Activated T-cell treated with anti-CD3 and anti-CD28 coated beads, Interleukin-2, amount 50 U/mL, for 1 hour (primary cell): Measurements from ENCODE around the gene PAN2.
"Not testable (repeated sequence)": the region's sequence is repeated elsewhere in the genome, so short reads cannot be mapped to it uniquely, and the experiment has no call there.

ENCODE experiments used
- DNase-seq: peaks from one replicate; pipeline ENCODE4 v3.0.0-alpha.2; 2020

The PAN2 gene

DNA sequence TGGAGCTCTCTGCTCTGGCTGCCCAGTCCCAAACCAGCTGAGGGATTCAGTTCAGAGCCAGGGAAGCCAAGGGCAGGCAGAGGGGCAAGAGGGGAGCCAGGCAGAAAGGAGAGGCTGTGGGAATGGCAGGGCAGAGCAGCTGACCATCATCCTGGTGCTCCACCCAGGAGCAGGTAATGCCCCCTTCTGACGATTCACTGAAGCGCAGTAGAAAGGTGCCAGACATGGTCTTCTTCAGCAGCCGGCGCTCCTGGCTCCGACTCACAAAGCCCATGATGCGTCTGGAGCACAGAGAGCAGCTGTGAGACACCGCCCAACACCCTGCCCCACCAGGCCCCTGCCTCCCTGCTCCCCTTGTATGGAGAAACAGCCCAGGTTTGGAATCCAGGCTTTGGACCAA, 12.9 kb upstream of the PAN2 start:
- DNase-seq: no peak

- DNase-seq: not testable (repeated sequence)
Measured at GRCh38 chr12:56342290-56342689, 8.5 kb upstream of the PAN2 start.

DNA sequence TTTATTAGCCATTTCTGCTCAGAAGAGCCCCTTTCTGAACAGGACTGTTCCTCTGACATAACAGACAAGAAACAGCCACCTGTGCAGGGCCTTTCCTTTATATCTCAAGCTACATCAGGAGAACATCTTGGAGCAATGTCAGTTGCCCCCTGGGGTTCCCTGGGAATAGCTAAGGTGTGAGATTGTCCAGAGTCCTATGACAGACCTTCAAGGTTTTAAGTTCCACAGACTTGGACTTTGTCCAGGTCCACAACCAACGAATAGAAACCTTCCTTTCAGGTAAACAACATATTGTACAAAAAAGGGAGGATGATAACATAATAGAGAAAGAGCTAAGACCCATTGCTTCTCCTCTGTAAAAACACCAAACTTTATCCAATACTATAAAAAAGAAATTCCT, 7.8 kb upstream of the PAN2 start:
- DNase-seq: no peak

- no peak for DNase-seq
Measured at GRCh38 chr12:56339158-56339422, 5.3 kb upstream of the PAN2 start.

DNA sequence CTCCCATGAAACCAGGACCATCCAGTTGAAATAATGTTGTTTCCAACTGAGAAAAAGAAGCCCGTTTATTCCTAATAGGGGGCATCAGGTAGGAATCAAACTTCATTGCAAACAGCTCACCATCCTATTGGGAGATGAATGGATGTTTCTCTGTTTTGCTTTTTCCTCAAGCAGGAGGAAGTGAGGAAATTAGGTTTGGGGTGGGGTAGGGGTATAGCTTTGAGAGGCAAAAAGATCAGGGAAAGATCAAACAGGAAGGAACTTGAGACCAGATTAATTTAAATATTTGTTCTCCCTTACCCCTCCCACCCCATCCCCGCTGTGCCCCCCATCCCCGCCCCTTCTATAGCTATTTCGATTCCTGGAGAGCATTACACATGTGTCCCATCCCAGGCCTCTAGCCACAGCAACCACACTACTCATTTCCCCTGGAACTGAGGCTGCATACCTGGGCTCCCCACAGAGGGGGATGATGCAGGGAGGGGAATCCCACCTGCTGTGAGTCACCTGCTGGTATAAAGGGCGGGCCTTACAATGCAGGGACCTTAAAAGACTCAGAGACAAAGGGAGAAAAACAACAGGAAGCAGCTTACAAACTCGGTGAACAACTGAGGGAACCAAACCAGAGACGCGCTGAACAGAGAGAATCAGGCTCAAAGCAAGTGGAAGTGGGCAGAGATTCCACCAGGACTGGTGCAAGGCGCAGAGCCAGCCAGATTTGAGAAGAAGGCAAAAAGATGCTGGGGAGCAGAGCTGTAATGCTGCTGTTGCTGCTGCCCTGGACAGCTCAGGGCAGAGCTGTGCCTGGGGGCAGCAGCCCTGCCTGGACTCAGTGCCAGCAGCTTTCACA, 4.7 kb upstream of the PAN2 start, which contains the start of gene IL23A:
Gene IL23A, plus strand, starts transcription at position 577 of the 850 bp plus-strand sequence. Its CDS starts 161 bp downstream, at position 738.
- DNase-seq: peak; percentile 80

GRCh38 chr12:56337753-56338251, 4.0 kb upstream of the PAN2 start:
- DNase-seq: no peak

DNA sequence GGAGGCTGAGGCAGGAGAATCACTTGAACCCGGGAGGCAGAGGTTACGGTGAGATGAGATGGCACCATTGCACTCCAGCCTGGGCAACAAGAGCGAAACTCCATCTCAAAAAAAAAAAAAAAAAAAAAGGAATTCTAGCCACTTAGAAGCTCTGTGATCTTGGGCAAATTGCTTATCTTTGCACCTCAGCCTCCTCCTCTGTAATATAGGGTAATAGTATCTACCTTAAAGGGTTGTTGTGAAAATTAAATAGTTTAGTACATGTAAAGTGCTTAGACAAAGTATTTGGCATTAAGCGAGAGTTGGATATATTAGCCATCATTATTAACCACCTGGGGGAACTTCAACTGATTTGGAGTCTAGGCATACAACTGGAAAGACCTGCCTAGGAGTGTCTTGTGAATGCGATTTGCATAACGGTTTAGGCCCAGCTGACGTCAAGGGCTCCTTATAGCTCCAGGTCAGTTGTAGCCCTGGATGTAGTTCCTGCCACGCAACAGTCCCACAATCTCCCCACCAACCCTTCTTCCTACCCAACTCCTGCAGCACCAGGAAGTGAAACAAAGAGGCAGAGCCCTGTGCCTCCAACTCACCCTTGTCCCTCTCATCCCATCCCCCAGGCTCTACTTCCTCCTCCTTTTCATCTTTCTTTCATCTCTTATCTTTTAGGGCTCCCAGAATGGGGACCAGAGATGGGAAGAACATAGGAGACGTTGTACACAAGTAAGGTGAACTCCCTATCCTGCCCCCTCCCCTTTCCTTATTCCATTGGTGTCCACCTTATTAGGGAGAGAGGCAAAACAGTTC, 2.8 kb upstream of the PAN2 start:
- DNase-seq: no peak

DNA sequence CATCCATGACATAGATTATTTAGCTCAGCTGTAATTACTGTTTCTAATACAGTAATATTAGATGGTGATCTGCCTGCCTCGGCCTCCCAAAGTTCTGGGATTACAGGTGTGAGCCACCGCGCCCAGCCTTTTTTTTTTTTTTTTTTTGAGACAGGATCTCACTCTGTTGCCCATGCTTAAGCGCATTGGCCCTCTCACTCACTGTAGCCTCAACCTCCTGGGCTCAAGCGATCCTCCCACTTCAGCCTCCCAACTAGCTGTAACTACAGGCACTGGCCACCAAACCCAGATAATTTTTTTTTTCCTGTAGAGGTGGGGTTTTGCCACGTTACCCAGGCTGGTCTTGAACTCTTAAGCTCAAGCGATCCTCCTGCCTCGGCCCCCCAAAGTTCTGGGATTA, 1.7 kb upstream of the PAN2 start:
- not testable (repeated sequence) for DNase-seq

GRCh38 chr12:56334490-56334793, 642 bp upstream of the PAN2 start:
- no peak for DNase-seq

DNA sequence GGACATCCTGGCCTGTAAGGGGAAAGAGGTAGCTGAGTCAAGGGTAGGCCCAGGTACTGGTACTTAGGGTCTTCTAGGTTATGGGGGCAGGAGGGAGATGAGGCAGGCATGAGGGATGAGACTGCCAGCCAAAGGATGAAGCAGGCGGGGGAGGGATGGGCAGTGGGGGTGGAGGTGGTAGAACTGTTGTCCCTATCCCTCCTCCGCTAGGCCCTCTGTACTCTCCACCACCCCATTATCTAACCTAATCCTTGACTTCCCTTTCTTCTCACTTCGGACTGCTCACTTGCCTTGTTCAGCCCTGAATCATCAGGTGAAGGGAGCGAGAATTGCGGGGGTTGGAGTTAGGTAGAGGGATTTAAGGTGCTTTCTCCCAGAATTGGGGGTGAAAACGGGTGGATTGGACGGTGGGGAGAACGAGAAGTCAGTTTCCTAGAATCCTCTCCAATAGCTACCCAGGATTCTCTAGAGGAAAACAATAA, 562 bp downstream of the PAN2 start:
- DNase-seq: no peak

DNA sequence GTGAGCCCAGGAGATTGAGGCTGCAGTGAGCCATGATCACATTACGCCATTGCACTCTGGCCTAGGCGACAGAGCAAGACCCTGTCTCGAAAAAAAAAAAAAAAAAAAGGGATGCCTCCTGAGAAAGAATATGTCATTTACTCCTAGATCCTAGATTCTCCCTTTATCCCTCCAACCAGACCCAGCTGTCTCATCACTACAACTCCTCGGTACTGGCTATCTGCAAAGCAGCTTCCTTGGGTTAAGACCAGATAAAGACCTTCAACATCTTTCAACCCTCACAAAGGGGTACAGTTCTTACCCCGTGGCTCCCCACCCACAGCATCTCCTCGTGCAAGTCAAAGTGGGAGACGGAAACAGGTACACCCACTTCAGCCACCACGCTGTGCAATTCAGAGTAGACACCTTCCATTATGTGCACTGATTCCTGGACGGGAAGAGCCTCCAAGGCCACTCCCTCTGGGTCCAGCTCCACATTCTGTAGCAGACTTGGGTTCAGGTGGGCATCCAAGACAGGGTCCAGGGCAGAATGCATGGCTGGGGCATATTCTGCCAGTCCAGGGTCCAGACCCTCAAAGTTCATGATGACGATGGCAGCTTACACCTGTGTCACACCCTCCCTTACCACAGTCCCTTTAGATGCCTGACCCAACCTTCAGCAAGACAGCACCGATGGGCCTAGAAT, 1.1 kb downstream of the PAN2 start:
- no peak for DNase-seq

DNA sequence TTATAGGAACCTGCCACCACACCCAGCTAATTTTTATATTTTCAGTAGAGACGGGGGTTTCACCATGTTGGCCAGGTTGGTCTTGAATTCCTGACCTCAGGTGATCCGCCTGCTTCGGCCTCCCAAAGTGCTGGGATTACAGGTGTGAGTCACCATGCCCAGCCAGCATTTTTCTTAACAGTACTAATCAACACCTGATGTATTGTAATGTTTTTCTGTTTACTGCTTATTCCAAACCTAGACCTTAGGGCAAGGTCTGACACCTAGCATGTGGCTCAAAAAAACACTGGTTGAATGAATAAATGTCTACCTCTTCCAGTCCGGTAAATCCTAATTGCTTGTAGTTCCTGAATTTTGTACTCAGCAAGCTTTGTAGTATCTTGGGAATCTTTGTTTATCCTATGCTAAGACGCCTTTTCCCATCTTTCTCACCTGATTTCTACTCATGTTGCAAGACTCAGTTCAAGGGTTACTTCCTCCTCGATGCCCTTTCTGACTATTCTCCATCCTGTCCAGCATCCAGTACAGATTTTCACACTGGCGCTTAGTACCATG, 2.8 kb downstream of the PAN2 start:
- no peak for DNase-seq

- DNase-seq: no peak
Measured at GRCh38 chr12:56326533-56326932, 7.3 kb downstream of the PAN2 start.

- no peak for DNase-seq
Measured at GRCh38 chr12:56326126-56326525, 7.7 kb downstream of the PAN2 start.

DNA sequence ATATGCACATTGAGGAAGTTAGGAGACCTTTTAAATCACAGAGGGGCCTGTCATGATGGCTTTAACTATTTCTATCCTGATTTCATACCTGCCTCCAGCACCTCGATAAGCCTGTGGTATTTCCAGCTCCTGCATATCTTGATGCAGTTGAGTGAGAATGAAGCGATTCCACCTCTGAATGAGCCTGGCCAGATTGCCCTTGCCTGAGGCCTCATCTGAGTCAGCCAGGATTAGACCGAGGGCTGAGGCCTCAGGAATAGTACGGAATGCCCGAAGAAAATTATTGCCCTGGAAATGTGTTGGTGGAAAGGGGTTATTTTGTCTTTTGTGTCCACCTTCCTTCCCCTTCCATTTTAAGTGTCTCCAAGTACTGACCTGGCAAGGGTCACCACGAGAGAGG, 9.6 kb downstream of the PAN2 start:
- DNase-seq: no peak

DNA sequence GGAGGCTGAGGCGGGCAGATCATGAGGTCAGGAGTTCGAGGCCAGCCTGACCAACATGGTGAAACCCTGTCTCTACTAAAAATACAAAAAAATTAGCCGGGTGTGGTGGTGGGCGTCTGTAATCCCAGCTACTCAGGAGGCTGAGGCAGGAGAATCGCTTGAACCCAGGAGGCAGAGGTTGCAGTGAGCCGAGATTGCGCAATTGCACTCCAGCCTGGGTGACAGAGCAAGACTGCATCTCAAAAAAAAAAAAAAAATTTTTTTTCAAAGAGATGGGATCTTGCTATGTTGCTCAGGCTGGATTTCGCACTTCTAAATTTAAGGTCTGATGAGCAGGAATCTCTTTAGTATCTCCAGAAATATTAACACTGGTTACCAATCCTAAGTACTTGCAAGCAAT, 12.2 kb downstream of the PAN2 start:
- DNase-seq: not testable (repeated sequence)

DNA sequence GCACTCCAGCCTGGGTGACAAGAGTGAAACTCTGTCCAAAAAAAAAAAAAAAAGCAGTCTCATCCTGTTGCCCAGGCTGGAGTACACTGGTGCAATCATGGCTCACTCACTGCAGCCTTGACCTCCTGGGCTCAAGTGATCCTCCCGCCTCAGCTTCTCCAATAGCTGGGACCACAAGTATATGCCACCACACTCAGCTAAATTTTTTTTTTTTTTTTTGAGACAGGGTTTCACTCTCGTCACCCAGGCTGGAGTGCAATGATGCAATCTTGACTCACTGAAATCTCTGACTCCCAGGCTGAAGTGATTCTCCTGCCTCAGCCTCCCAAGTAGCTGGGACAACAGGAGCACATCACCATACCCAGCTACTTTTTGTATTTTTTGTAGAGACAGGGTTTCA, 12.8 kb downstream of the PAN2 start:
- no peak for DNase-seq

- no peak for DNase-seq
Measured at GRCh38 chr12:56317675-56318074, 16.1 kb downstream of the PAN2 start.

DNA sequence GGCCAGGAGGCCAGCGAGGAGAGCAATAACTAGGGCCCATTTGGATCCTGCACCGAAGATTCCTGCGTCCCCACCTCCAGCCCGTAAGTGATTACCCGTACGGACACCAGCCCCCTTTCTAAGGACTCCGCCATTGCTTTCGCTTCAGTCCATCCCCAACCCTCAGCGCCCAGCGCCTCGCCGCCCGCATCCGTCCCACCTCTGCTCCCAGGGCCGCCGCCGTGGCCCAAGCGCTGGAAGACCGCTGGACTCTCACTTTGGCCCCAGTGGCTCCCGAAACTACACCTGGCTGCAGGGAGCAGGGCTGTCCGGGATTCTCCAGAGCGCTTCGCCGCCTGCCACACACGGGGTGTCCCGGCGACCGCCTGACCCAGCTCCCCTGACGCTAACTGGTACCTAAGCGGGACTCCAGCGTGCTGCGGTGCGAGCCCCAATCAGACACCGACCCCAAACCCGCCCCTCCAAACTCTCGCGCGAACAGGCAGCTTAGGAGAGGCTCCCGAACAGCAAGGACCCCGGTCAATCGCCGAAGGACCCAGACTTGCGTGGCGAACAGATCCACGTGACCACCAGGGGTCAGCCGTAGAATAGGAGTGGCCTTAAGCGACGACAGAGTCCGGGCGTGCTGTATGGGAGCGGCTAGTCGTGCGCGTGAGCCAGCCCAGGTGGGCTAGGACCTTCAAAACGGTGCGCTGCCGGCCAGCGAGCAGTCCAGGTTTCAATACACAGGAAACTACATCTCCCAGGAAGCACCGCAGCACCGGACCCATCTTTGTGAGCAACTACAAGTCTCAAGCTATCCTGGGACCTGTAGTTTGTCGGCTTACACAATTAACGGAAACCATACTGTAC, 18.0 kb downstream of the PAN2 start, which contains the start of gene CNPY2:
Gene CNPY2, minus strand, starts transcription at position 367 of the 852 bp plus-strand sequence. CDS start 771 bp downstream, outside the sequence.
- peak; percentile 93 for DNase-seq

DNA sequence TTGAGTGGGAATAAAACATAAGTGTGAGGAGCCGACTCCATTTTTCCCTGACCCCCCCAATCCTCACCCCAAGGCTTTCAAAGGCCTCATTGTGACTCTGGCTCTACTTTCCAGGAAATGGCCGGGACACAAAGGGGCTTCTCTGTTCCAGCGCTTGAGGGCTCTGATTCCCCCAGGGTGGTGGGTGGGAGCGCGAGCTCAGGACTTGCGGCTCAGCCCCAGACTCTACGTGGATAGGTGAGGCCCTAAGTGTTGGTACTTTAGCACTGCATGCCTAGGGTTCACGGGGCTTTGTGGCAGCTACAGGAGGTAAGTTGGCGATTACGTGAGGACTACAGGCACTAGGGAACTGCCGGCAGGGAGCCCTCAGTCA, 18.6 kb downstream of the PAN2 start:
- DNase-seq: no peak

GRCh38 chr12:56311003-56311402, 22.8 kb downstream of the PAN2 start:
- DNase-seq: no peak

DNA sequence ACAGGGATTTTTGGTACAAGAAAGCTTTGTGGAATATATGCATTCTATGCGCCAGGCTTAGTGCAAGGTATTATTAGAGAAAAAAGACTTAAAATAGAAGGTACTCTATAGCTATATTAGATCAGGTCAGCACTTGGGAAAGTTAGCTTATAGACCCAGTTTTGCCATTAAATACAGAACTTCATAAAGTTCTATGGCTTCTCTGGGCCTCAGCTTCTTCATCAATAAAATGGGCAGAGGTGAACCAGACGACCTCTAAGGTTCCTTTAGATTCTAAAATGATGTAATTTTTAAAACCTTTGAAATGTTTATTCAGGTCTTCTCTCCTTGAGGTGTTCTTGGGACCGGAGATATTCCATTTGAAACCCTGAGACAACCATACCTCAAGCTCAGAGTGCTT, 25.1 kb downstream of the PAN2 start:
- no peak for DNase-seq
